Measurements from ENCODE around the gene ADAM12.

Gene ADAM12

DNA sequence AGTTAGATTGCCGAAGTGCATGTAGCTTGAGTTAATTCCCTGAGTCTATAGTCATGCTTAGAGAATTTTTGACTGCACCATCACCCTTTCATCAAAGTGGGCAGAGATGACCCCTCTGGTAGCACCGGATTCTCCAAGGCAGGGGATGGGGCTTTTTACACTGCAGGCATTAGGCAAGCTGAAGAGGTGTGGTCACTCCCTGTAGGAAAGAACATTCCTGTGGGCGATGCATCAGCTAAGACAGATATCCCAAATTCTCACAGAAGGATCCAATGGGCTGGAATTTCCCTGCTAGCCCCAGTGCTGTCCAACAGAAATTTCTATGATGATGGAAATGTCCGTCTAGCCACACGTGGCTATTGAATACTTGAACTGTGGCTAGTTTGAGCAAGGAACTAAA lies 118.2 kb downstream of the ADAM12 start:
- TF ChIP-seq ZBTB7A (IDR thresholded peaks at IDR 0.05; ENCODE audit: low read depth) (no peak), CREB1 (IDR thresholded peaks at IDR 0.05; ENCODE audit: low read depth) (no peak), EGR1 (IDR thresholded peaks at IDR 0.05) (no peak), TEAD4 (IDR thresholded peaks at IDR 0.05) (no peak), FOXM1 (IDR thresholded peaks at IDR 0.05; ENCODE audit: borderline replicate concordance, low read depth) (no peak), EP300 (IDR thresholded peaks at IDR 0.05; ENCODE audit: borderline replicate concordance) (no peak), CEBPB (IDR thresholded peaks at IDR 0.05) (no peak), TCF12 (IDR thresholded peaks at IDR 0.05; ENCODE audit: low read depth) (no peak), TAF1 (IDR thresholded peaks at IDR 0.05; ENCODE audit: low read depth) (no peak), RAD21 (IDR thresholded peaks at IDR 0.05; ENCODE audit: low read depth) (no peak), REST (IDR thresholded peaks at IDR 0.05; ENCODE audit: low read depth) (no peak), NFIC (IDR thresholded peaks at IDR 0.05) (no peak), YY1 (IDR thresholded peaks at IDR 0.05; ENCODE audit: low read depth) (no peak)
- TF ChIP-seq, protein P1, sequence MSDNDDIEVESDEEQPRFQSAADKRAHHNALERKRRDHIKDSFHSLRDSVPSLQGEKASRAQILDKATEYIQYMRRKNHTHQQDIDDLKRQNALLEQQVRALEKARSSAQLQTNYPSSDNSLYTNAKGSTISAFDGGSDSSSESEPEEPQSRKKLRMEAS (IDR thresholded peaks at IDR 0.05) = no peak
- TF ChIP-seq, protein P2, sequence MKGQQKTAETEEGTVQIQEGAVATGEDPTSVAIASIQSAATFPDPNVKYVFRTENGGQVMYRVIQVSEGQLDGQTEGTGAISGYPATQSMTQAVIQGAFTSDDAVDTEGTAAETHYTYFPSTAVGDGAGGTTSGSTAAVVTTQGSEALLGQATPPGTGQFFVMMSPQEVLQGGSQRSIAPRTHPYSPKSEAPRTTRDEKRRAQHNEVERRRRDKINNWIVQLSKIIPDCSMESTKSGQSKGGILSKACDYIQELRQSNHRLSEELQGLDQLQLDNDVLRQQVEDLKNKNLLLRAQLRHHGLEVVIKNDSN (IDR thresholded peaks at IDR 0.05) = no peak

DNA sequence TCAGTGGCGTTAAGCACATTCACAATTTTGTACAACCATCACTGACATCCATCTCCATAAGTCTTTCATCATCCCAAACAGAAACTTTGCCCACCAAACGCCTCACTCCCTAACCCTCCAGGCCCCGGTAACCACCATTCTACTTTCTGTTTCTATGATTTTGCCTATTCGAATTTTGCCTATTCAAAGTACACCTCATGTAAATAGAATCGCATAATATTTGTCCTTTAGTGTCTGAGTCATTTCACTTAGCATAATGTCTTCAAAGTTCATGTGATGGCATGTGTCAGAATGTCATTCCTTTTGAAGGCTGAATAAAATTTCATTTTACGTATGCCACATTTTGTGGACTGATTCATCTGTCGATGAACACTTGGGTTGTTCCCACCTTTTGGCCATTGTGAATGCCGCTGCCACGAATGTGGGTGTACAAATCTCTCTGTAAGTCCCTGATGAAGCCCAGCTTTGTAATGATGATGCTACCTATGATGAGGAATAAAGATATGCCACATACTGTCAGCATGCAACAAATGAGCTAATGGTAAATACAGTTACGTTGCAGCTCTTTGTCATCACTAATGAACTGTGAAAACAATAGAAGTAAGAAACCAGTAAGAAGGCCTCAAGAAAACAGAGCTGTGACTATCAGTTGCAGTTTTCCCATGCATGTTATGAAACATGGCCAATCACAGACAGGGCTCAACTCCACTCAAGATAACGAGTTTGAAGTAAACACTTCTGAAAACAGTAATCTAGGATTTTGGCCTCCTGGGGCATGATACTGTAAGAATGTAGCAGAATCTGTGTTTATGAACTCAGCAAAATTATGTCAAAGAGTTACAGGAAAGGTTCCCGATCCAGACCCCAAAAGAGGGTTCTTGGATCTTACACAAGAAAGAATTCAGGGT lies 120.0 kb downstream of the ADAM12 start:
- TF ChIP-seq TAF1 (IDR thresholded peaks at IDR 0.05; ENCODE audit: low read depth) = no peak

DNA sequence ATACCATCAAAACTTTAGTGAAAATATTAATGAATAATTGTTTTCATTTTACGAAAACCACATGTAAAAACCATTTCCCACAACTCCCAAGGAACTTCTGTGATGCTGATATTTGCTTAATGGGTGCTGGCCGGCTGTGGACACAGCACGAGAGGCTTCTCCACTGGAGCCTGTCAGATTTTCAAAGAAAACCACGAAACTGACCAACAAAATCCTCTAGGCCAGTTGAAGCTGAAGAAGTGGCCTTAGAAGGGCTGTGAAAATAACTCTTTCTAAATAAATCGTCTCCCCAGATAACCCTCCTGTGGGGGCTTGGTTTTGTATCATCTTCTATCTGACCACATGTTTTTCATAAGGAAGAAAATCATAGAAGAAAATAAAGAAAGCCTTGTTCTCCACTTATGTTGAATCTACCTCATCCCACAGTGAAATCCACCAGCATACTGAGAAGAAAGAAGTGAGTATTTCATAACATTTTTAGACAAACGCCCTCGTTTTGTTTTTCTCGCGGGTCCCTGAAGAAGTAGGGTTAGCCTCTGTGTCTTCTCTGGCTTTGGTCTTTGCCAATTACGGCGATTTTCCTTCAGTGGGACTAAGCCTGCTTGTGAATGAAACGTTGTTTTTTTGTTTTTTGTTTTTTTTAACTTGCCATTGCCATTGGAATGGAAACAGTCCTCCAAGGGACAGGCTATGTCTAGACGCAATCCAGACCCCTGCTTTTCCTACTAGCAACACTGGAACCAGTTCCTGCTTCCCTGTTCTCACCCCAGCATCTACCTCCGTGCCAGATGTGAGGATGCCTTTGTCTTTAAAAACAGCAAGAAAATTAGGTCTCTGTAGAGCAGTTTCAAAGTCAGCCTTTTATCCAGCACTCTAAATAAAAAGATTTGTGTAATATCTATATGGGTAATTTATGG lies 123.9 kb downstream of the ADAM12 start:
- TF ChIP-seq EP300 (IDR thresholded peaks at IDR 0.05; ENCODE audit: borderline replicate concordance) (no peak), FOXM1 (IDR thresholded peaks at IDR 0.05; ENCODE audit: borderline replicate concordance, low read depth) (no peak), RAD21 (IDR thresholded peaks at IDR 0.05; ENCODE audit: low read depth) (no peak), CEBPB (IDR thresholded peaks at IDR 0.05) (no peak), YY1 (IDR thresholded peaks at IDR 0.05; ENCODE audit: low read depth) (no peak), TEAD4 (IDR thresholded peaks at IDR 0.05) (no peak), REST (IDR thresholded peaks at IDR 0.05; ENCODE audit: low read depth) (no peak), TCF12 (IDR thresholded peaks at IDR 0.05; ENCODE audit: low read depth) (no peak), ZBTB7A (IDR thresholded peaks at IDR 0.05; ENCODE audit: low read depth) (no peak), CREB1 (IDR thresholded peaks at IDR 0.05; ENCODE audit: low read depth) (no peak), TAF1 (IDR thresholded peaks at IDR 0.05; ENCODE audit: low read depth) (no peak), NFIC (IDR thresholded peaks at IDR 0.05) (no peak), EGR1 (IDR thresholded peaks at IDR 0.05) (no peak)
- TF ChIP-seq, protein P2 (IDR thresholded peaks at IDR 0.05) = no peak
- TF ChIP-seq, protein P1 (IDR thresholded peaks at IDR 0.05) = no peak

DNA sequence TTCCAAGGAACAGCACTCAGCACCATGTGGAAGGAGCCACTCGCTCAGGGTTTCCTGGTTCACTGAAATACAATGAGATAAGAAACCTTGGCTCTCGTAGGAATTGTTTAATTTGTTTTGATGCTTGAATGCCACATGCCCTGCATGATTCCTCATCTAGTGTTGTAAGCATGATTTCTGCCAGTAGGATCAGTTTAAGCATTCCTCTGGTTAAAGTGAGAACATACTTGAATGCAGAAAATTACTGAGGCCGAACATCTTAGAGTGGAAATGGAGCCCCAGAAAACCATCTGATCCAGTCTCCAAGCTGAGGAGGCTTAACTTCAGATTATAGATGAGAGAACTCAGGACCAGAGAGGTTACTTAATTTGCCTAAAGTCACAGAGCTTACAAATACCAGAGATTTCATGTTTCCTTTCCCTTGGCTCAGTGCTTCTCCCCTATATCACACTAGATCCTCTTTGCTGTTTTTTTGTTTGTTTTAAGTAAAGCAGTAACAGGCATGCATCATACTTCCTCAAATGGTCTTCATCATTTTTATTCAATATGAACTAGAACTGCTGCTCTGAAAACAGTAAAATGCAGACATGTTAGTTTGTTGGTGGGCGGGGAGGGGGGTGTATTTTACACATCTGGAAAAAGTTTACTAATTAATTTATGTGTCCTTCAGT lies 125.1 kb downstream of the ADAM12 start:
- TF ChIP-seq CREB1 (IDR thresholded peaks at IDR 0.05; ENCODE audit: low read depth) (no peak), CEBPB (IDR thresholded peaks at IDR 0.05) (no peak), EGR1 (IDR thresholded peaks at IDR 0.05) (no peak), NFIC (IDR thresholded peaks at IDR 0.05) (no peak), EP300 (IDR thresholded peaks at IDR 0.05; ENCODE audit: borderline replicate concordance) (no peak), RAD21 (IDR thresholded peaks at IDR 0.05; ENCODE audit: low read depth) (no peak), REST (IDR thresholded peaks at IDR 0.05; ENCODE audit: low read depth) (no peak), FOXM1 (IDR thresholded peaks at IDR 0.05; ENCODE audit: borderline replicate concordance, low read depth) (no peak), ZBTB7A (IDR thresholded peaks at IDR 0.05; ENCODE audit: low read depth) (no peak), YY1 (IDR thresholded peaks at IDR 0.05; ENCODE audit: low read depth) (no peak), TEAD4 (IDR thresholded peaks at IDR 0.05) (no peak), TAF1 (IDR thresholded peaks at IDR 0.05; ENCODE audit: low read depth) (no peak)
- TF ChIP-seq, protein P2 (IDR thresholded peaks at IDR 0.05) = no peak
- TF ChIP-seq, protein P1 (IDR thresholded peaks at IDR 0.05) = no peak
